ENCODE data around the gene APOL3.
"Not testable (repeated sequence)": the region's sequence is repeated elsewhere in the genome, so short reads cannot be mapped to it uniquely, and the experiment has no call there.

The APOL3 gene

GRCh38 chr22:36101756-36102155 is 58.8 kb downstream of the APOL3 start:
- Histone ChIP-seq H3K36me3 (ENCODE audit: insufficient read depth, low read length) (no peaks in the 10 kb centered on the region), H3K4me1 (ENCODE audit: insufficient read depth, low read length) (peaks cover 7% of the 10 kb centered on the region; the same call in 1 of the 2 replicates), H3K9ac (ENCODE audit: low read depth, low read length) (no peak overlapping the region), H3K9me3 (ENCODE audit: control insufficient read depth, insufficient read depth, low read length) (no peaks in the 10 kb centered on the region; the same call in 1 of the 2 replicates)

- H3K4me1 ChIP-seq (ENCODE audit: insufficient read depth, low read length); H3K9ac ChIP-seq (ENCODE audit: low read depth, low read length); H3K36me3 ChIP-seq (ENCODE audit: insufficient read depth, low read length); H3K9me3 ChIP-seq (ENCODE audit: control insufficient read depth, insufficient read depth, low read length): not testable (repeated sequence)
Observed at GRCh38 chr22:36100908-36101307, 59.6 kb downstream of the APOL3 start.

- H3K4me1 ChIP-seq (ENCODE audit: insufficient read depth, low read length) = peaks cover 4% of the 10 kb centered on the region; the same call in 1 of the 2 replicates
- H3K36me3 ChIP-seq (ENCODE audit: insufficient read depth, low read length) = no peaks in the 10 kb centered on the region
- H3K9me3 ChIP-seq (ENCODE audit: control insufficient read depth, insufficient read depth, low read length) = no peaks in the 10 kb centered on the region; the same call in 1 of the 2 replicates
- H3K9ac ChIP-seq (ENCODE audit: low read depth, low read length) = no peak overlapping the region
Observed at GRCh38 chr22:36100134-36100824, 60.3 kb downstream of the APOL3 start.

- not testable (repeated sequence) for H3K4me1 ChIP-seq (ENCODE audit: insufficient read depth, low read length); H3K9me3 ChIP-seq (ENCODE audit: control insufficient read depth, insufficient read depth, low read length); H3K9ac ChIP-seq (ENCODE audit: low read depth, low read length); H3K36me3 ChIP-seq (ENCODE audit: insufficient read depth, low read length)
Observed at GRCh38 chr22:36099561-36099960, 61.0 kb downstream of the APOL3 start.

GRCh38 chr22:36097880-36098279 is 62.7 kb downstream of the APOL3 start:
- Histone ChIP-seq H3K9ac (ENCODE audit: low read depth, low read length) (no peak overlapping the region), H3K9me3 (ENCODE audit: control insufficient read depth, insufficient read depth, low read length) (no peaks in the 10 kb centered on the region; the same call in 1 of the 2 replicates), H3K36me3 (ENCODE audit: insufficient read depth, low read length) (no peaks in the 10 kb centered on the region), H3K4me1 (ENCODE audit: insufficient read depth, low read length) (no peaks in the 10 kb centered on the region)

GRCh38 chr22:36090772-36091171 is 69.8 kb downstream of the APOL3 start:
- not testable (repeated sequence) for H3K9me3 ChIP-seq (ENCODE audit: control insufficient read depth, insufficient read depth, low read length); H3K4me1 ChIP-seq (ENCODE audit: insufficient read depth, low read length); H3K9ac ChIP-seq (ENCODE audit: low read depth, low read length); H3K36me3 ChIP-seq (ENCODE audit: insufficient read depth, low read length)
